ENCODE data around the gene UCP3.

Gene UCP3

DNA sequence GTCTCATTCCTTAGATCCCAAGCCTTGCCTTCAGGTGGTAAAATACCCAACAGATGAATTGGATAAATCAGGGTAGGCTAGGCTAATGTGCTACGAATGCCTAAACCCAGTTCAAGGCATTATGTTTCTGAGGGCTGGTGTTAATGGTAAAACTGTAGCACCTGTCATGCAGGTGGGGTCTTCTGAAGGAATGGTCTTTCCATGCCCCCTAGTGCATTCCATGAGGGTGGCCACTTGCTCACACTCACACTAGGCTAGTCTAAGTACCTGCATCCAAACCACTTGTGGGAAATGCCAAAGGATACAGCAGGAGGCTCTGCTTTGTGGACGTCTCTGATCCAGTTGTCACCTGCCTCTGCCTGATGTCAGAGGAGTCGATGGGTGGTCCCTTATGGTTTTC is 24.2 kb upstream of the UCP3 start:
- Histone ChIP-seq H3K9ac (ENCODE audit: low read depth in 1 of 2, low read length in 2 of 2) (no peak overlapping the region), H3K27me3 (ENCODE audit: control insufficient read depth in 1 of 2, insufficient read depth in 2 of 2, low read length in 2 of 2) (no peaks in the 10 kb centered on the region), H3K27ac (ENCODE audit: low read depth, low read length) (no peak overlapping the region), H3K4me3 (ENCODE audit: low read depth in 1 of 2, low read length in 2 of 2) (no peak overlapping the region), H3K36me3 (ENCODE audit: control insufficient read depth in 1 of 2, insufficient read depth in 2 of 2, low read length in 2 of 2) (peaks cover 25 to 67% of the 10 kb centered on the region in 2 donors), H3K4me1 (ENCODE audit: control insufficient read depth in 1 of 2, insufficient read depth in 2 of 2, low read length in 2 of 2) (no peaks in the 10 kb centered on the region), H3K9me3 (ENCODE audit: control insufficient read depth in 1 of 2, low read length in 2 of 2) (no peaks in the 10 kb centered on the region)

DNA sequence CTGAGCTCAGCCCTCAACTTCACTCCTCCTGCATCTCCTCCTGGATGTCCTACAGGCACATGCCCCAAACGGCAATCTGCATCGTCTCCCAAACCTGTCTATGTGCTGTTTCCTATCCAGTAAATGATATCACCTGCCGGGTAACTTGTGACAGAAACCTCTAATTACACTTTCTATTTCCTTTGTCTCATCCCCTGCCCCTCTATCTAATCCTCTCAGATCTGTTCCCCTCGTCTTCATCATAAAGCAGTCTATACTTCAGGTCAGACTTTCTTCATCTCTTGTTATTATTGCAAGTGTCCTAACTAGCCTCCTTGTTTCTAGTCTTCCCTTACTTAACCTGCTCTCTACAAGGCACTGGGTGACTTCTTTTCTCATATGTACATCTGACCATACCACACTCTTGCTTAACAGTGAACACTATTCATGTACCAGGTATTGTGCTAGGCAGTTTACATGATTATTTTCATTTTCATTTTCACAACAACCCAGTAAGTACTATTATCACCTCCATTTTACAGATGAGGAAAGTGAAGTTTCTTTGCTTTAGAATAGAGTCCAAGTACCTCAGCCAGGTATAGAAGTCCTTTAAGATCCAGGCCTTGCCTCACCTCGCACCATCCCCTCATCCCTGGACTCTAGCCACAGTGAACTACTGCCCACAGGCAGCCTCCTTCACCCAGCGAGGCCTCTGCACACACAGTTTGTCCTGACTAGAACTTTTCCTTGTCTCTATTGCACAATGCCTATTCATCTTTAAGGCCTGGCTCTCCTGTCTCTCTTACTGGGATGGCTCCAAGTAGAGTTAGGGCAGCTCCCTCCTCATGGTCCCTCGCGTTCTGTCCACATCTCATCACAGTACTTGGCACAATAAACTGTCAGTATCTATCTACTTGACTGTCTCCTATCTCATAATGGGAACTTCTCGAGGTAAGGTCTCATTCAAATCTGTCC is 22.1 kb upstream of the UCP3 start:
- no peak overlapping the region for H3K9ac ChIP-seq (ENCODE audit: low read depth in 1 of 2, low read length in 2 of 2)
- H3K27me3 ChIP-seq (ENCODE audit: control insufficient read depth in 1 of 2, insufficient read depth in 2 of 2, low read length in 2 of 2), result no peaks in the 10 kb centered on the region
- H3K27ac ChIP-seq (ENCODE audit: low read depth, low read length), result no peak overlapping the region
- H3K4me1 ChIP-seq (ENCODE audit: control insufficient read depth in 1 of 2, insufficient read depth in 2 of 2, low read length in 2 of 2), result no peaks in the 10 kb centered on the region
- no peak overlapping the region for H3K4me3 ChIP-seq (ENCODE audit: low read depth in 1 of 2, low read length in 2 of 2)
- H3K9me3 ChIP-seq (ENCODE audit: control insufficient read depth in 1 of 2, low read length in 2 of 2), result no peaks in the 10 kb centered on the region
- H3K36me3 ChIP-seq (ENCODE audit: control insufficient read depth in 1 of 2, insufficient read depth in 2 of 2, low read length in 2 of 2), result peaks cover 25 to 52% of the 10 kb centered on the region in 2 donors

DNA sequence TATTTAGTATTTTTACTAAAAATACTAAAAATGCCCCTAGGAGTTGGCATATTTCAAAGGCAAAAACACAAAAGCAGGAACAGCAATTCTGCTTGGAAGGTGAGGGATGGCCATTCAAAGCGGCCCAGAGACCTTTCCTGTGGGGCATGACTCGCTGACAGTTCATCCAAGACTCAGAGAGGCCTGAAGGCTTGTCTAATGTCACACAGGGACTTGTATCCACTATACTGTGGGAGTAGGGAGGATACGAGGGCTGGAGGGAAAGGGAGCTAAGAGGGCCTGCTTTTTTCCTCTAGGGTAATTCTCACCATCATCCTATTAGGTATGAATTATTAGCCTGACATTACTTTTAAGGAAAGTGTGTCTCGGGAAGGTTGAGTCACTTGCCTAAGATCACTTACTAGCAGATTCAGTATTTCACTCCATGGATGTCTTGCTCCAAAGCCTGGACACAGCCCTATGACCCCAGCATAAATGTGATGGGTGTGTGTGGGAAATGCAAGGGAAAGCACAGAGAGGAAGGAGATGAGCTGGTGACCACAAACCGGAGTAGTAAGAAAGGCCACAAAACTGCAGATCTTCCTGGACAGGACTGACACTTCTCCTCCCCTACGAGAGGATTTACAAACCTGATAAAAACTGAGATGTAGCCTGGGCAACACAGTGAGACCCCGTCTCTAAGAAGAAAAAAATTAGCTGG is 16.7 kb upstream of the UCP3 start:
- Histone ChIP-seq H3K9me3 (ENCODE audit: control insufficient read depth in 1 of 2, low read length in 2 of 2) (no peaks in the 10 kb centered on the region), H3K27ac (ENCODE audit: low read depth, low read length) (no peak overlapping the region), H3K36me3 (ENCODE audit: control insufficient read depth in 1 of 2, insufficient read depth in 2 of 2, low read length in 2 of 2) (peaks cover 4 to 24% of the 10 kb centered on the region in 2 donors), H3K4me1 (ENCODE audit: control insufficient read depth in 1 of 2, insufficient read depth in 2 of 2, low read length in 2 of 2) (peaks cover 12 to 18% of the 10 kb centered on the region in 2 donors), H3K27me3 (ENCODE audit: control insufficient read depth in 1 of 2, insufficient read depth in 2 of 2, low read length in 2 of 2) (no peaks in the 10 kb centered on the region), H3K9ac (ENCODE audit: low read depth in 1 of 2, low read length in 2 of 2) (peak overlapping the region in 1 of 2 donors; percentile 12), H3K4me3 (ENCODE audit: low read depth in 1 of 2, low read length in 2 of 2) (no peak overlapping the region)

DNA sequence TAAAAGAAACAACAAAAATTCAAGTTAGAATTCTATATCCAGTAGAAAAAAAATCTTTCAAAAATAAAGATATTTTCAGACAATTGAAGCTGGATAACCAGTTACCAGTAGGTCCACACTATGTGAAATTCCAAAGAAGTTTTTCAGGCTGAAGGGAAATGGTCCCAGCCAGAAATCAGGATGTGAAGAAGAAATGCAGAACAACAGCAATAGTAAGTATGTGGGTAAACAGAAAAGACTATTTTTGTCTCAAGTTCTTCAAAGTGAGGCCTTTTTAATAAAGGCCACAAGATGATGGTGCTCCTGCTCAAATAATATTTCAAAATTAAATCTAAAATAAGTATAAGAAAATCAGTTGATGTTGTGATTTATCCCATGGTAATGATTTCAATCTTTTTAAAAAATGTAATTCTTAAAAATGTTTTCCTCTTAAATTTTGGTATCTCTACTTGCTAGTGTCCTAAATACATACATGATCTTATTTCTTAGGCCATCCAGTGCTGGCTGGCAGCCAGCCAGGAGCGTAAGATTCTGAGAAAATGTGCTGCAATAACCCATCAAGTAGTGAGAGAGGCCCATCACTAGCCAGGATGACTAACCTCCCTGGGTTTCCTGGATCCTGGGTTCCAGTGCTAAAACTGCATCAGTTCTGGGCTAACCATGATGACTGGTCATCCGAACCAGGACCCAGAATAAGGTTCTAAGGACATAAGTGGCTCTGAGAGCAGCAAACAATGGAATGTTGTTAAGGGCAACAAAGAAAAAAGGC is 15.6 kb upstream of the UCP3 start:
- H3K9me3 ChIP-seq (ENCODE audit: control insufficient read depth in 1 of 2, low read length in 2 of 2), result no peaks in the 10 kb centered on the region
- H3K36me3 ChIP-seq (ENCODE audit: control insufficient read depth in 1 of 2, insufficient read depth in 2 of 2, low read length in 2 of 2), result peaks cover 4 to 17% of the 10 kb centered on the region in 2 donors
- no peak overlapping the region for H3K4me3 ChIP-seq (ENCODE audit: low read depth in 1 of 2, low read length in 2 of 2)
- H3K27ac ChIP-seq (ENCODE audit: low read depth, low read length), result no peak overlapping the region
- H3K27me3 ChIP-seq (ENCODE audit: control insufficient read depth in 1 of 2, insufficient read depth in 2 of 2, low read length in 2 of 2), result no peaks in the 10 kb centered on the region
- peaks cover 23 to 30% of the 10 kb centered on the region in 2 donors for H3K4me1 ChIP-seq (ENCODE audit: control insufficient read depth in 1 of 2, insufficient read depth in 2 of 2, low read length in 2 of 2)
- no peak overlapping the region for H3K9ac ChIP-seq (ENCODE audit: low read depth in 1 of 2, low read length in 2 of 2)

GRCh38 chr11:74023276-74023675 is 14.4 kb upstream of the UCP3 start:
- no peaks in the 10 kb centered on the region for H3K9me3 ChIP-seq (ENCODE audit: control insufficient read depth in 1 of 2, low read length in 2 of 2)
- no peak overlapping the region for H3K4me3 ChIP-seq (ENCODE audit: low read depth in 1 of 2, low read length in 2 of 2)
- peaks cover 0 to 8% of the 10 kb centered on the region in 2 donors for H3K36me3 ChIP-seq (ENCODE audit: control insufficient read depth in 1 of 2, insufficient read depth in 2 of 2, low read length in 2 of 2)
- H3K4me1 ChIP-seq (ENCODE audit: control insufficient read depth in 1 of 2, insufficient read depth in 2 of 2, low read length in 2 of 2), result peaks cover 33 to 41% of the 10 kb centered on the region in 2 donors
- no peaks in the 10 kb centered on the region for H3K27me3 ChIP-seq (ENCODE audit: control insufficient read depth in 1 of 2, insufficient read depth in 2 of 2, low read length in 2 of 2)
- H3K9ac ChIP-seq (ENCODE audit: low read depth in 1 of 2, low read length in 2 of 2), result no peak overlapping the region
- H3K27ac ChIP-seq (ENCODE audit: low read depth, low read length), result no peak overlapping the region

- Histone ChIP-seq H3K36me3 (ENCODE audit: control insufficient read depth in 1 of 2, insufficient read depth in 2 of 2, low read length in 2 of 2) (peaks cover 0 to 8% of the 10 kb centered on the region in 2 donors), H3K9me3 (ENCODE audit: control insufficient read depth in 1 of 2, low read length in 2 of 2) (no peaks in the 10 kb centered on the region), H3K4me3 (ENCODE audit: low read depth in 1 of 2, low read length in 2 of 2) (no peak overlapping the region), H3K4me1 (ENCODE audit: control insufficient read depth in 1 of 2, insufficient read depth in 2 of 2, low read length in 2 of 2) (peaks cover 41 to 49% of the 10 kb centered on the region in 2 donors), H3K27ac (ENCODE audit: low read depth, low read length) (no peak overlapping the region), H3K27me3 (ENCODE audit: control insufficient read depth in 1 of 2, insufficient read depth in 2 of 2, low read length in 2 of 2) (no peaks in the 10 kb centered on the region), H3K9ac (ENCODE audit: low read depth in 1 of 2, low read length in 2 of 2) (no peak overlapping the region)
These were observed 13.7 kb upstream of the UCP3 start for GRCh38 chr11:74022546-74022945.

DNA sequence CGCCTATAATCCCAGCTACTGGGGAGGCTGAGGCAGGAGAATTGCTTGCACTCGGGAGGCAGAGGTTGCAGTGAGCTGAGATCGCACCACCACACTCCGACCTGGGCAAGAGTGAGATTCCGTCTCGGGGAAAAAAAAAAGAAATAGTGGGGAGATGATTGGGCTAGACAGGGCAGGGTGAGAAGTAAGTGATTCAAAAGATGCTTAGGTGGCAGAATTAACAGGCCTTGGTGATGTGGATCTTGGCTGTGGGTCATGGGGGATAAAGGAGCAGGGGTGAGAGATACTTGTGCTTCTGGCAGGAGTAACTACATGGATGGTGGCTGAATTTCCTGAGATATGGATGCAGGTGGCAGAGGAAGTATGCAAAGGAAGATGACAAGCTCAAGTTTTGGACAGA is 13.1 kb upstream of the UCP3 start:
- Histone ChIP-seq H3K36me3 (ENCODE audit: control insufficient read depth in 1 of 2, insufficient read depth in 2 of 2, low read length in 2 of 2) (peaks cover 0 to 8% of the 10 kb centered on the region in 2 donors), H3K4me1 (ENCODE audit: control insufficient read depth in 1 of 2, insufficient read depth in 2 of 2, low read length in 2 of 2) (peaks cover 43 to 51% of the 10 kb centered on the region in 2 donors), H3K9ac (ENCODE audit: low read depth in 1 of 2, low read length in 2 of 2) (no peak overlapping the region), H3K9me3 (ENCODE audit: control insufficient read depth in 1 of 2, low read length in 2 of 2) (no peaks in the 10 kb centered on the region), H3K4me3 (ENCODE audit: low read depth in 1 of 2, low read length in 2 of 2) (no peak overlapping the region), H3K27ac (ENCODE audit: low read depth, low read length) (no peak overlapping the region), H3K27me3 (ENCODE audit: control insufficient read depth in 1 of 2, insufficient read depth in 2 of 2, low read length in 2 of 2) (no peaks in the 10 kb centered on the region)

- Histone ChIP-seq H3K9ac (ENCODE audit: low read depth in 1 of 2, low read length in 2 of 2) (peak overlapping the region in 1 of 2 donors; percentile 2), H3K27ac (ENCODE audit: low read depth, low read length) (no peak overlapping the region), H3K4me1 (ENCODE audit: control insufficient read depth in 1 of 2, insufficient read depth in 2 of 2, low read length in 2 of 2) (peaks cover 53 to 61% of the 10 kb centered on the region in 2 donors), H3K4me3 (ENCODE audit: low read depth in 1 of 2, low read length in 2 of 2) (no peak overlapping the region), H3K9me3 (ENCODE audit: control insufficient read depth in 1 of 2, low read length in 2 of 2) (no peaks in the 10 kb centered on the region), H3K36me3 (ENCODE audit: control insufficient read depth in 1 of 2, insufficient read depth in 2 of 2, low read length in 2 of 2) (peaks cover 0 to 4% of the 10 kb centered on the region in 2 donors), H3K27me3 (ENCODE audit: control insufficient read depth in 1 of 2, insufficient read depth in 2 of 2, low read length in 2 of 2) (no peaks in the 10 kb centered on the region)
These were observed 11.7 kb upstream of the UCP3 start for GRCh38 chr11:74020539-74020938.

GRCh38 chr11:74019860-74020259 is 11.0 kb upstream of the UCP3 start:
- H3K9ac ChIP-seq (ENCODE audit: low read depth in 1 of 2, low read length in 2 of 2), result peak overlapping the region in 1 of 2 donors; percentile 2
- H3K9me3 ChIP-seq (ENCODE audit: control insufficient read depth in 1 of 2, low read length in 2 of 2), result no peaks in the 10 kb centered on the region
- H3K27ac ChIP-seq (ENCODE audit: low read depth, low read length), result peak overlapping the region; percentile 83
- no peak overlapping the region for H3K4me3 ChIP-seq (ENCODE audit: low read depth in 1 of 2, low read length in 2 of 2)
- H3K36me3 ChIP-seq (ENCODE audit: control insufficient read depth in 1 of 2, insufficient read depth in 2 of 2, low read length in 2 of 2), result peaks cover 0 to 4% of the 10 kb centered on the region in 2 donors
- H3K27me3 ChIP-seq (ENCODE audit: control insufficient read depth in 1 of 2, insufficient read depth in 2 of 2, low read length in 2 of 2), result no peaks in the 10 kb centered on the region
- peaks cover 52 to 61% of the 10 kb centered on the region in 2 donors for H3K4me1 ChIP-seq (ENCODE audit: control insufficient read depth in 1 of 2, insufficient read depth in 2 of 2, low read length in 2 of 2)
